GM18502 (cell line): ENCODE data around the gene SOSTDC1.
"Not testable (repeated sequence)": the region's sequence is repeated elsewhere in the genome, so short reads cannot be mapped to it uniquely, and the experiment has no call there.

Source experiments
- ATAC-seq: cut with Tn5 transposase; IDR thresholded peaks from one replicate; pipeline ENCODE4 v1.9.1; 2021; ENCODE audit warnings: mild to moderate bottlenecking; ENCODE audit not compliant: unreplicated experiment, poor library complexity

Gene SOSTDC1

GRCh38 chr7:16463520-16463919, 2.0 kb downstream of the SOSTDC1 start:
- no peak for ATAC-seq

- no peak for ATAC-seq
Measured at GRCh38 chr7:16462431-16462889, 3.1 kb downstream of the SOSTDC1 start.

GRCh38 chr7:16460789-16461493, 4.6 kb downstream of the SOSTDC1 start:
- ATAC-seq, result no peak

GRCh38 chr7:16456303-16456702, 9.2 kb downstream of the SOSTDC1 start:
- not testable (repeated sequence) for ATAC-seq

GRCh38 chr7:16455591-16455990, 9.9 kb downstream of the SOSTDC1 start:
- ATAC-seq, result no peak

- no peak for ATAC-seq
Measured at GRCh38 chr7:16450366-16450765, 15.2 kb downstream of the SOSTDC1 start.

- ATAC-seq, result no peak
Measured at GRCh38 chr7:16447876-16448275, 17.7 kb downstream of the SOSTDC1 start.

GRCh38 chr7:16446508-16446907, 19.0 kb downstream of the SOSTDC1 start:
- no peak for ATAC-seq

GRCh38 chr7:16443871-16444270, 21.7 kb downstream of the SOSTDC1 start:
- not testable (repeated sequence) for ATAC-seq

- ATAC-seq, result no peak
Measured at GRCh38 chr7:16438988-16439387, 26.6 kb downstream of the SOSTDC1 start.

GRCh38 chr7:16436306-16436705, 29.2 kb downstream of the SOSTDC1 start:
- ATAC-seq, result no peak

- ATAC-seq, result no peak
Measured at GRCh38 chr7:16433568-16434122, 31.9 kb downstream of the SOSTDC1 start.

- no peak for ATAC-seq
Measured at GRCh38 chr7:16432425-16432731, 33.2 kb downstream of the SOSTDC1 start.

GRCh38 chr7:16431646-16432424, 33.7 kb downstream of the SOSTDC1 start:
- ATAC-seq, result peak; percentile 78

GRCh38 chr7:16430133-16430532, 35.4 kb downstream of the SOSTDC1 start:
- no peak for ATAC-seq

GRCh38 chr7:16428672-16429071, 36.9 kb downstream of the SOSTDC1 start:
- ATAC-seq, result no peak

- no peak for ATAC-seq
Measured at GRCh38 chr7:16428182-16428581, 37.4 kb downstream of the SOSTDC1 start.

GRCh38 chr7:16423761-16424160, 41.8 kb downstream of the SOSTDC1 start:
- ATAC-seq, result no peak

GRCh38 chr7:16422917-16423316, 42.6 kb downstream of the SOSTDC1 start:
- no peak for ATAC-seq

GRCh38 chr7:16422103-16422435, 43.5 kb downstream of the SOSTDC1 start:
- no peak for ATAC-seq

GRCh38 chr7:16421333-16422102, 44.0 kb downstream of the SOSTDC1 start, which contains the start of gene CRPPA:
CRPPA (minus strand) TSS chr7:16421538; CDS start chr7:16421322, 216 bp downstream.
- ATAC-seq, result peak; percentile 36
